Mesendoderm (in vitro differentiated cells): Measurements from ENCODE around the gene MAGI2.
A peak's percentile ranks its signal among the peaks of the same experiment; 100 is the strongest.

Experiments
- DNase-seq: peaks from one replicate; pipeline ENCODE4 v3.0.0; 2013
- H2AK5ac ChIP-seq: 2 replicates; pipeline ENCODE4 v1.6.1; 2013; ENCODE audit warnings: low read length, inconsistent platforms
- H2BK120ac ChIP-seq: 2 replicates; pipeline ENCODE4 v1.6.1; 2013; ENCODE audit warnings: low read depth, mild to moderate bottlenecking, low read length, moderate library complexity, mixed read lengths
- H2BK15ac ChIP-seq: replicated peaks from 2 replicates; pipeline ENCODE4 v1.6.1; 2013; ENCODE audit warnings: low read depth, mild to moderate bottlenecking, moderate library complexity
- H2BK5ac ChIP-seq: 2 replicates; pipeline ENCODE4 v1.6.1; 2013; ENCODE audit warnings: low read length, inconsistent platforms
- H3K18ac ChIP-seq: 2 replicates; pipeline ENCODE4 v1.6.1; 2013; ENCODE audit warnings: mild to moderate bottlenecking, low read length, mixed read lengths
- H3K23ac ChIP-seq: one replicate; pipeline ENCODE4 v1.6.1; 2013; ENCODE audit warnings: low read length
- H3K27ac ChIP-seq: 2 replicates; pipeline ENCODE4 v1.5.1; 2013; ENCODE audit warnings: low read depth, mild to moderate bottlenecking, inconsistent platforms, low read length, moderate library complexity
- H3K27me3 ChIP-seq: 2 replicates; pipeline ENCODE4 v1.6.1; 2013; ENCODE audit warnings: low read length, control low read depth, mild to moderate bottlenecking, inconsistent platforms; ENCODE audit not compliant: insufficient read depth, poor library complexity
- H3K36me3 ChIP-seq: 2 replicates; pipeline ENCODE4 v1.6.1; 2013; ENCODE audit warnings: low read length, inconsistent platforms; ENCODE audit not compliant: control insufficient read depth, insufficient read depth
- H3K4ac ChIP-seq: one replicate; pipeline ENCODE4 v1.6.1; 2013; ENCODE audit warnings: low read depth, mild to moderate bottlenecking, low read length, moderate library complexity
- H3K4me1 ChIP-seq: 2 replicates; pipeline ENCODE4 v1.6.1; 2013; ENCODE audit warnings: low read depth, low read length, inconsistent platforms; ENCODE audit not compliant: control insufficient read depth
- H3K4me2 ChIP-seq: 2 replicates; pipeline ENCODE4 v1.6.1; 2013; ENCODE audit warnings: low read length
- H3K4me3 ChIP-seq: 2 replicates; pipeline ENCODE4 v1.5.1; 2013; ENCODE audit warnings: mild to moderate bottlenecking, low read length
- H3K56ac ChIP-seq: one replicate; pipeline ENCODE4 v1.6.1; 2013; ENCODE audit warnings: low read length
- H3K79me1 ChIP-seq: 2 replicates; pipeline ENCODE4 v1.6.1; 2013; ENCODE audit warnings: low read length, inconsistent platforms
- H3K79me2 ChIP-seq: 2 replicates; pipeline ENCODE4 v1.6.1; 2013; ENCODE audit warnings: mild to moderate bottlenecking, low read length; ENCODE audit not compliant: control insufficient read depth, insufficient read depth
- H3K9ac ChIP-seq: 2 replicates; pipeline ENCODE4 v1.6.1; 2013; ENCODE audit warnings: low read length, inconsistent platforms
- H4K5ac ChIP-seq: one replicate; pipeline ENCODE4 v1.6.1; 2013; ENCODE audit warnings: low read length
- H4K8ac ChIP-seq: one replicate; pipeline ENCODE4 v1.6.1; 2013; ENCODE audit warnings: low read depth, mild to moderate bottlenecking, control low read depth, low read length, moderate library complexity
- WGBS: extraction: QIAGEN DNeasy Blood & Tissue Kit; methylation state at CpG from one replicate; pipeline ENCODE4 v1.1.7; 2013; ENCODE audit warnings: low lambda C conversion rate, missing lambda C conversion rate; ENCODE audit not compliant: insufficient coverage; ENCODE audit errors: extremely low coverage; 5-methylcytosine and 5-hydroxymethylcytosine counted together

The MAGI2 gene

DNA sequence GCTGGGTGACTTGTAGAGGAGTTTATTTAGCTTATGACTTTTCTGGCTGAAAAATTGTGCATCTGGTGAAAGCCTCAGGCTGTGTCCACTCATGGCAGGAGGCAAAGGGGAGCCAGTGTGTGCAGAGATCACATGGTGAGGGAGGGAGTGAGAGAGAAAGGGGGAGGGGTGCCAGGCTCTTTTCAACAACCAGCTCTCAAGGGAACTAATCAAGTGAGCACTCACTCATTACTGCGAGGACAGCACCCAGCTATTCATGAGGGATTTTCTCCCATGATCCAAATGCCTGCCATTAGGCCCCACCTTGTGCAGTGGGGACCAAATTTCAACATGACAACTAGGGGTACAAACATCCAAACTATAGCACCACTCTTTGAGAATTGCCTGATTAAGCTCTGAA lies 590.2 kb downstream of the MAGI2 start:
- Histone ChIP-seq H3K27ac (no peak overlapping the region), H3K18ac (no peak overlapping the region), H3K4ac (no peak overlapping the region), H3K9ac (no peak overlapping the region), H3K4me3 (no peak overlapping the region), H2BK5ac (no peak overlapping the region), H2BK120ac (no peak overlapping the region), H4K5ac (no peak overlapping the region), H2BK15ac (no peak overlapping the region), H3K79me1 (no peaks in the 10 kb centered on the region), H4K8ac (no peak overlapping the region), H3K56ac (no peak overlapping the region), H3K4me1 (peaks cover 3% of the 10 kb centered on the region), H3K23ac (no peak overlapping the region), H3K4me2 (no peak overlapping the region), H3K36me3 (no peaks in the 10 kb centered on the region), H2AK5ac (no peak overlapping the region), H3K79me2 (no peaks in the 10 kb centered on the region), H3K27me3 (no peaks in the 10 kb centered on the region)
- peak; percentile 16 for DNase-seq
- WGBS: no CpG with 5 or more reads among the region's 1 CpG

DNA sequence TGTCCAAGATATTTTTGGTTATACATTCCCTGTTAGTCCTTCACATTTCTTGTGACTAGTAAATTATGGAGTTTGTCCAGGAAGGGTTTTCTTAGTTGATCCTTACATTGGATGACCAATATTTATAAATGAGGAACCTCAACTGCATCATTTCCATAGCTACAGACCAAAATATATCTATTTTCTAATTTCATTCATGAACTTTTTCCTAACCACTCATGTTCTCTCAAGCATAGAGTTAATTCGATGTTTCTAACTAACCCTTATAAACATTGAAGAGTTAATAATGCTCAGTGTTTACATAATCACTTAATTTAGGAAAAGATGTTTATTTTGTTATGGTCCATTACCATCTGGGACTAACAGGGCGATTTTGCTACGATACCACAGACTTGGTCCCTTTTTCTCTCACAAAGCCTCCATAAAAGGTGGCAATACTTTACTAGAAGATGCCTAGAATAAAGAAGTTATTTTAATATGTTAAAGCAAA lies 591.0 kb downstream of the MAGI2 start:
- Histone ChIP-seq H3K79me2 (no peaks in the 10 kb centered on the region), H3K79me1 (no peaks in the 10 kb centered on the region), H3K4me2 (no peak overlapping the region), H3K36me3 (no peaks in the 10 kb centered on the region), H2AK5ac (no peak overlapping the region), H2BK120ac (no peak overlapping the region), H3K18ac (no peak overlapping the region), H3K4me1 (peaks cover 3% of the 10 kb centered on the region), H4K8ac (no peak overlapping the region), H3K4me3 (no peak overlapping the region), H4K5ac (no peak overlapping the region), H3K27ac (no peak overlapping the region), H3K9ac (no peak overlapping the region), H2BK15ac (no peak overlapping the region), H3K27me3 (no peaks in the 10 kb centered on the region), H3K23ac (no peak overlapping the region), H3K4ac (no peak overlapping the region), H3K56ac (no peak overlapping the region), H2BK5ac (no peak overlapping the region)
- WGBS: no CpG with 5 or more reads among the region's 3 CpGs
- DNase-seq: no peak

DNA sequence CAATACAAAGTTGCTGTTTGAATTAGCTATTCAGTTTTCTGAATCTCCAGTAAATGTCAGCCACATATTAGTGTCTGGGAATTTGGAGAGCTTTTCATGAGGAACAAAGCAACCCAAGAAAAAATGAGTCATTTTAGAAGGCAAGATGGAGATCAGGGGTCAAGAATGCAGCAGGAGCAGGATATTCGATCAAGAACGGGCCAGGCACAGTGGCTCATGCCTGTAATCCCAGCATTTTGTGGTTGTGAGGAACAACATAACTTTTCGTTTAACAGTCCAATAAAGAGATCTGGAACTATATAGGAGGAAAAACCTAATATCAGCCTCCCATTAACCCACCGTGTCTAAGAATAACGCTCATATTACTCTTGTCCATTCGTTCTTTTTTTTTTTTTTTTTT lies 600.5 kb downstream of the MAGI2 start:
- H2AK5ac ChIP-seq: no peak overlapping the region
- no peak overlapping the region for H3K9ac ChIP-seq
- no peak overlapping the region for H3K4me2 ChIP-seq
- H3K18ac ChIP-seq: no peak overlapping the region
- H4K5ac ChIP-seq: no peak overlapping the region
- H3K27ac ChIP-seq: no peak overlapping the region
- no peak overlapping the region for H2BK120ac ChIP-seq
- WGBS: no CpG with 5 or more reads among the region's 6 CpGs
- no peaks in the 10 kb centered on the region for H3K79me1 ChIP-seq
- H3K23ac ChIP-seq: no peak overlapping the region
- no peak for DNase-seq
- H3K79me2 ChIP-seq: no peaks in the 10 kb centered on the region
- no peak overlapping the region for H3K4ac ChIP-seq
- H3K27me3 ChIP-seq: no peaks in the 10 kb centered on the region
- no peaks in the 10 kb centered on the region for H3K4me1 ChIP-seq
- H2BK15ac ChIP-seq: no peak overlapping the region
- no peak overlapping the region for H3K4me3 ChIP-seq
- H3K56ac ChIP-seq: no peak overlapping the region
- H2BK5ac ChIP-seq: no peak overlapping the region
- no peaks in the 10 kb centered on the region for H3K36me3 ChIP-seq
- no peak overlapping the region for H4K8ac ChIP-seq

DNA sequence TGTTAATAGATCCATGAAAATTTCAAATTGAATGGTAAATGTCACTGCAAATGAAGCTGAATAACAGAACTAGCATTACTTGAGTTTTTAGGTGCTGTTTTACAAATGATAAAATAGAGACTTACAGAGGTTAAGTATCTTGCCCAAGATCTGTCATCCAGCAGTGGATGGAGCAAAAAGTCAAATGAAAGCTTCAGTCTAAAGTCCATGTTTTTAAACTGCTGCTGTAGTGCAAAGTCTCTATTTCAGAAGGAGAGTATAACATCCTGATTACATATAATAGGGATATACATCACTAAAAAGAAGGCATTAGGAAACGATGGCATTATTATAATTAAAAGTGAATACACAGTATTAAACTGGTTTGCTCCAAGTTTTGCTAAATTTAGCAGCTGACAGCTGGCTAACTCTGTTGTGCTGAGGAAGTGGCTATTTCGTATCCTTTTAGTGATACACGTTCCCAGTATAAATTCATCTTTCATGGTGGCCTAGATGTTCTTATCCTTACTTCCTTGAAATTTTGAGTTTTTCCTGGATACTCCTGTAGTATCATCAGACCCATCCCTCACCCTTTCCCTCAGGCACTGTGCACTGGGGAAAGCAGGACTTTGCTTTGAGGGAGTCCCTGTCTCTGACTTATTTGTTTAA lies 603.2 kb downstream of the MAGI2 start:
- no peak overlapping the region for H2AK5ac ChIP-seq
- H3K79me1 ChIP-seq: no peaks in the 10 kb centered on the region
- no peak overlapping the region for H3K4ac ChIP-seq
- no peak overlapping the region for H2BK120ac ChIP-seq
- no CpG with 5 or more reads among the region's 3 CpGs for WGBS
- H3K27ac ChIP-seq: no peak overlapping the region
- no peak overlapping the region for H3K9ac ChIP-seq
- no peak overlapping the region for H3K18ac ChIP-seq
- no peaks in the 10 kb centered on the region for H3K27me3 ChIP-seq
- H3K23ac ChIP-seq: no peak overlapping the region
- DNase-seq: no peak
- H3K4me3 ChIP-seq: no peak overlapping the region
- no peak overlapping the region for H4K8ac ChIP-seq
- H3K4me2 ChIP-seq: no peak overlapping the region
- no peak overlapping the region for H2BK15ac ChIP-seq
- H3K79me2 ChIP-seq: no peaks in the 10 kb centered on the region
- no peaks in the 10 kb centered on the region for H3K36me3 ChIP-seq
- no peak overlapping the region for H3K56ac ChIP-seq
- H2BK5ac ChIP-seq: no peak overlapping the region
- H3K4me1 ChIP-seq: no peaks in the 10 kb centered on the region
- no peak overlapping the region for H4K5ac ChIP-seq

DNA sequence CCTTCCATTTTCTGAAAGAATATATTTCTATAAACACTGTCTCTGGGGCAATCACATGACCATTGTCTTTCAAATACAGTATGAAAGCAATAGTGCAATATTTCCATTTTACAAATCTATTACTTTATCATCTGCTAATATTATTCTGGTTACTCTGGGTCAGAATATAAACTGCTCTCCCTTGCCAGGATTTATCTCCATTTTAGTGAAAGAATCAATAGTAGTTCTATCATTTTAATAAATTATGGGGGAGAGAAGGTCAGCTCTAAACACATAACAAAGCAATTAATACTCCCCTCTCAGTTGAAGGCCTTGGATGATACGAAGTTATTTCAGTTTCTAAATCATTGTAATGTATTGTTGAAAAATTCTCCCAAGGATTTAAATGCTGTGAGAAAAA lies 608.3 kb downstream of the MAGI2 start:
- Histone ChIP-seq H4K8ac (no peak overlapping the region), H3K79me1 (no peaks in the 10 kb centered on the region), H3K23ac (no peak overlapping the region), H3K79me2 (no peaks in the 10 kb centered on the region), H3K4ac (no peak overlapping the region), H3K4me2 (no peak overlapping the region), H3K56ac (no peak overlapping the region), H2BK15ac (no peak overlapping the region), H3K18ac (no peak overlapping the region), H2AK5ac (no peak overlapping the region), H3K9ac (no peak overlapping the region), H3K4me1 (no peaks in the 10 kb centered on the region), H3K27me3 (no peaks in the 10 kb centered on the region), H3K4me3 (no peak overlapping the region), H2BK120ac (no peak overlapping the region), H3K36me3 (no peaks in the 10 kb centered on the region), H4K5ac (no peak overlapping the region), H3K27ac (no peak overlapping the region), H2BK5ac (no peak overlapping the region)
- WGBS: no CpG with 5 or more reads among the region's 1 CpG
- no peak for DNase-seq

DNA sequence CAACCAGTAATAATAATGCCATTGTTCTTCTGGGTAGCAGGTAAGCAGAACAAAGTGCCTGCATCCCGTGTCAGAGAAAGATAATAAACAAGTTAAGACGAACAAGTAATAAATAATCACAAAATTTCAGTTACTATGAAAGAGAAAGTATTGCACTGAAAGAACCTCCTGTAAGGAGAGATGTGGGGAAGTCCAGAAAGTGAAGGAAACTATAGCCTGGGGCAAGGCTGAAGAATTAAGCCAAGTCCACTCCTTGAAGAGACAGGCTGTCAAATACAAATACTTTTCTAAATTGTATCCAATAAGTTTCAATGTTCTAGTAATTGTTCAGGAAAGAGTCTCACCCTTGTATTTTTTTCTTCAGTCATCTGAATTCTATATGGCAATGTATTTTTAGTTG lies 611.4 kb downstream of the MAGI2 start:
- Histone ChIP-seq H4K5ac (no peak overlapping the region), H3K4me1 (no peaks in the 10 kb centered on the region), H3K27me3 (no peaks in the 10 kb centered on the region), H3K79me1 (no peaks in the 10 kb centered on the region), H3K9ac (no peak overlapping the region), H2BK120ac (no peak overlapping the region), H3K36me3 (no peaks in the 10 kb centered on the region), H3K27ac (no peak overlapping the region), H3K23ac (no peak overlapping the region), H4K8ac (no peak overlapping the region), H3K4ac (no peak overlapping the region), H3K4me2 (no peak overlapping the region), H3K56ac (no peak overlapping the region), H3K18ac (no peak overlapping the region), H2AK5ac (no peak overlapping the region), H3K79me2 (no peaks in the 10 kb centered on the region), H2BK5ac (no peak overlapping the region), H2BK15ac (no peak overlapping the region), H3K4me3 (no peak overlapping the region)
- no peak for DNase-seq
- WGBS: no CpG with 5 or more reads among the region's 2 CpGs
